GM12878 (cell line): Measurements from ENCODE around the gene AKT3. TPM values are rescaled to one million over a fixed set of nuclear protein-coding genes. Genes with fewer than 3 reads are reported as not detected.
A peak's percentile ranks its signal among the peaks of the same experiment; 100 is the strongest.

ENCODE experiments used
- ATAC-seq: fragments of 200-7000 bp; cut with Tn5 transposase; 3 replicates; pipeline ENCODE4 v1.9.1; 2020; ENCODE audit warnings: mild to moderate bottlenecking, moderate library complexity
- BruUV-seq: library from RNA; stranded (reverse); fragments of 400-500 nt; replicated peaks from 2 replicates; lab custom pipeline; 2021; lab: Mats Ljungman, UMichigan
- CTCF ChIA-PET: fragments of 300-600 bp; sonication (Branson Sonifier 250); formaldehyde crosslinking; extraction: SDS; loops from one replicate; lab custom pipeline; 2021; ENCODE audit warnings: inconsistent platforms; lab: Yijun Ruan, JAX
- POLR2A ChIA-PET: fragments of 350-600 bp; formaldehyde crosslinking; extraction: SDS; loops from one replicate; lab custom pipeline; 2021; ENCODE audit warnings: inconsistent platforms; lab: Charles Lee
- RAD21 ChIA-PET: fragments of 300-600 bp; sonication (Branson Sonifier 250); formaldehyde crosslinking; loops from one replicate; lab custom pipeline; 2023; ENCODE audit warnings: antibody characterized with exemption; ENCODE audit not compliant: unreplicated experiment; lab: Charles Lee
- SMC1A ChIA-PET: fragments of 300-600 bp; sonication (Branson Sonifier 250); formaldehyde crosslinking; loops from one replicate; lab custom pipeline; 2023; ENCODE audit not compliant: unreplicated experiment, uncharacterized antibody; lab: Charles Lee
- DNase-seq: peaks from one replicate; pipeline ENCODE4 v3.0.0-alpha.2; 2011; ENCODE audit warnings: low read depth, low spot score
- FAIRE-seq: peaks from 3 replicates; lab custom pipeline; 2011; peaks lifted over from hg19 to GRCh38; lab: Jason Lieb, UNC
- H2AFZ ChIP-seq: 2 replicates; pipeline ENCODE4 v1.6.0; 2011; ENCODE audit warnings: low read depth, low read length, control low read depth; ENCODE audit not compliant: control insufficient read depth
- H3K27ac ChIP-seq: 2 replicates; pipeline ENCODE4 v1.5.1; 2011; ENCODE audit warnings: control low read depth; ENCODE audit not compliant: control insufficient read depth, insufficient read depth
- H3K27me3 ChIP-seq, 2 experiments: replicated peaks in 1 of 2; 2 replicates each; pipeline versions ENCODE4 v1.6.0 to v1.6.1; 2011; ENCODE audit warnings: low read length in 1 of 2; ENCODE audit not compliant: control insufficient read depth in 2 of 2, insufficient read depth in 2 of 2
- H3K36me3 ChIP-seq, 2 experiments: 2 replicates each; pipeline ENCODE4 v1.5.1; 2011; ENCODE audit warnings: low read length in 1 of 2; ENCODE audit not compliant: control insufficient read depth in 2 of 2, insufficient read depth in 2 of 2
- H3K4me1 ChIP-seq: 2 replicates; pipeline ENCODE4 v1.6.1; 2011; ENCODE audit warnings: mild to moderate bottlenecking, low read length, moderate library complexity, mixed read lengths; ENCODE audit not compliant: control insufficient read depth, insufficient read depth
- H3K4me2 ChIP-seq: 2 replicates; pipeline ENCODE4 v1.6.0; 2011; ENCODE audit warnings: control low read depth; ENCODE audit not compliant: control insufficient read depth, insufficient read depth
- H3K4me3 ChIP-seq: fragments of 200-600 bp; sonication (generic); 2 replicates; pipeline ENCODE4 v1.5.1; 2016
- H3K79me2 ChIP-seq: 2 replicates; pipeline ENCODE4 v1.6.0; 2011; ENCODE audit warnings: low read length; ENCODE audit not compliant: control insufficient read depth, insufficient read depth
- H3K9ac ChIP-seq: 2 replicates; pipeline ENCODE4 v1.8.0; 2011; ENCODE audit warnings: low read length, control low read depth, mixed read lengths; ENCODE audit not compliant: control insufficient read depth, insufficient read depth
- H3K9me3 ChIP-seq: replicated peaks from 3 replicates; pipeline ENCODE4 v1.5.1; 2011; ENCODE audit warnings: mild to moderate bottlenecking, low read length; ENCODE audit not compliant: control insufficient read depth, insufficient read depth
- H4K20me1 ChIP-seq: 2 replicates; pipeline ENCODE4 v1.6.0; 2011; ENCODE audit not compliant: control insufficient read depth, insufficient read depth
- BCL11A ChIP-seq: IDR thresholded peaks from 2 replicates; pipeline ENCODE4 v1.6.1; 2011; ENCODE audit warnings: low read depth, low read length
- BRCA1 ChIP-seq: IDR thresholded peaks from 2 replicates; pipeline ENCODE4 v1.6.1; 2011; ENCODE audit warnings: low read depth, low read length, improper control_type of control experiment
- WRNIP1 ChIP-seq: IDR thresholded peaks from 2 replicates; pipeline ENCODE4 v1.6.1; 2011; ENCODE audit warnings: low read depth, low read length, improper control_type of control experiment, borderline replicate concordance
- YY1 ChIP-seq: IDR thresholded peaks from 2 replicates; pipeline ENCODE4 v1.6.1; 2011; ENCODE audit warnings: low read depth, mild to moderate bottlenecking, low read length
- WGBS: methylation state at CpG from one replicate; pipeline ENCODE4 v1.1.6; 2016; ENCODE audit warnings: low lambda C conversion rate; ENCODE audit not compliant: insufficient replicate concordance, insufficient coverage; ENCODE audit errors: missing lambda C conversion rate; 5-methylcytosine and 5-hydroxymethylcytosine counted together
- in situ Hi-C: fragments of 300-500 bp; cut with MboI; formaldehyde crosslinking; loops from 9 replicates; pipeline ENCODE4 v1.14.3; 2018; ENCODE audit warnings: mixed read lengths
- intact Hi-C: fragments of 100-400 bp; cut with micrococcal nuclease; formaldehyde crosslinking; loops from one replicate; pipeline ENCODE4 v1.14.2; 2022; ENCODE audit not compliant: unreplicated experiment
- polyA plus RNA-seq, 11 experiments: library from polyadenylated mRNA; depleted of rRNA in 4 of 11; unstranded in 6 of 11; stranded (reverse) in 5 of 11; fragments of >200 nt; fragmentation: Nextera tagmentation in 4 of 11; fragmentation: Illumina TruSeq in 1 of 11; extraction: Ambion mirVana in 4 of 11; extraction: Trizol in 1 of 11; gene quantifications; 1 replicate in 1 of 11; 2 replicates in 10 of 11; pipeline versions ENCODE4 v1.2.1 to v1.2.3, GENCODE V29; 2011 to 2016; ENCODE audit warnings: inconsistent platforms in 2 of 11, missing spikeins in 2 of 11, low read depth in 1 of 11
- total RNA-seq, 4 experiments: library from RNA; depleted of rRNA in 3 of 4; stranded (reverse); fragments of >200 nt in 3 of 4; fragmentation: Illumina TruSeq in 1 of 4; extraction: Trizol in 1 of 4; gene quantifications; 2 replicates each; pipeline versions ENCODE4 v1.2.1 to v1.2.3, GENCODE V29; 2013 to 2021
- TF ChIP-seq, protein P1 (sequence below): IDR thresholded peaks from 2 replicates; pipeline ENCODE4 v1.6.1; 2012; ENCODE audit warnings: low read length, inconsistent platforms
- TF ChIP-seq, protein P2 (sequence below): fragments of 450-650 bp; formaldehyde crosslinking; IDR thresholded peaks from 2 replicates; pipeline ENCODE4 v1.4.0; 2022; ENCODE audit warnings: mild to moderate bottlenecking, moderate library complexity
- TF ChIP-seq, protein P3 (sequence below): IDR thresholded peaks from 2 replicates; pipeline ENCODE4 v1.6.1; 2011; ENCODE audit warnings: low read depth, low read length, improper control_type of control experiment, borderline replicate concordance

AKT3 gene
- total and polyA plus RNA-seq, 10 of the 15 experiments (the other 5 are each of a cell fraction or from before 2014, with no cell fraction given), result 0.03 to 0.56 (median 0.19) TPM

GRCh38 chr1:243587823-243588560, 262.1 kb downstream of the AKT3 start (continued):
- TF ChIP-seq, protein P1, sequence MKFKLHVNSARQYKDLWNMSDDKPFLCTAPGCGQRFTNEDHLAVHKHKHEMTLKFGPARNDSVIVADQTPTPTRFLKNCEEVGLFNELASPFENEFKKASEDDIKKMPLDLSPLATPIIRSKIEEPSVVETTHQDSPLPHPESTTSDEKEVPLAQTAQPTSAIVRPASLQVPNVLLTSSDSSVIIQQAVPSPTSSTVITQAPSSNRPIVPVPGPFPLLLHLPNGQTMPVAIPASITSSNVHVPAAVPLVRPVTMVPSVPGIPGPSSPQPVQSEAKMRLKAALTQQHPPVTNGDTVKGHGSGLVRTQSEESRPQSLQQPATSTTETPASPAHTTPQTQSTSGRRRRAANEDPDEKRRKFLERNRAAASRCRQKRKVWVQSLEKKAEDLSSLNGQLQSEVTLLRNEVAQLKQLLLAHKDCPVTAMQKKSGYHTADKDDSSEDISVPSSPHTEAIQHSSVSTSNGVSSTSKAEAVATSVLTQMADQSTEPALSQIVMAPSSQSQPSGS, result peak; percentile 87
- TF ChIP-seq WRNIP1, result no peak

DNA sequence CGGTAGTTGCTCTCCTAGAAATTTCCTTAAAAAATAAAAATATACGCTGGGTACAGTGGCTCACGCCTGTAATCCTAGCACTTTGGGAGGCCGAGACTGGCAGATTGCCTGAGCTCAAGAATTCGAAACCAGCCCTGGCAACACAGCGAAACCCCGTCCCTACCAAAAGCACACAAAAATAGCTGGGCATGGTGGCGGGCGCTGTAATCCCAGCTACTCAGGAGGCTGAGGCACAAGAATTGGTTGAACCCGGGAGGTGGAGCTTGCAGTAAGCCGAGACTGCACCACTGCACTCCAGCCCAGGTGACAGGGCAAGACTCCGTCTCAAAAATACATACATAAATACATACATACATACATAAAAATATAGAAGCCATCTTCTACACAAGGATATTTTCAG, 262.8 kb downstream of the AKT3 start:
- no peak for FAIRE-seq
- intact Hi-C loops (loop anchor here (5.0 to 10.0 kb wide), 2 partner anchors 140 to 242 kb away; no protein-coding TSS in a partner anchor), in situ Hi-C loops (no loop called here)
- Histone ChIP-seq H3K4me2 (no peak overlapping the region), H3K9me3 (peaks cover 14% of the 10 kb centered on the region), H3K36me3 (no peaks in the 10 kb centered on the region), H3K27ac (peak overlapping the region; percentile 65; the same call in 1 of the 2 replicates), H2AFZ (no peak overlapping the region), H3K27me3 (no peaks in the 10 kb centered on the region), H3K4me3 (no peak overlapping the region), H3K4me1 (peaks cover 19% of the 10 kb centered on the region), H3K79me2 (no peaks in the 10 kb centered on the region), H3K9ac (no peak overlapping the region), H4K20me1 (no peaks in the 10 kb centered on the region)
- no peak for DNase-seq
- TF ChIP-seq BCL11A, result no peak
- no peak for TF ChIP-seq BRCA1
- no peak for TF ChIP-seq YY1
- TF ChIP-seq, protein P2, sequence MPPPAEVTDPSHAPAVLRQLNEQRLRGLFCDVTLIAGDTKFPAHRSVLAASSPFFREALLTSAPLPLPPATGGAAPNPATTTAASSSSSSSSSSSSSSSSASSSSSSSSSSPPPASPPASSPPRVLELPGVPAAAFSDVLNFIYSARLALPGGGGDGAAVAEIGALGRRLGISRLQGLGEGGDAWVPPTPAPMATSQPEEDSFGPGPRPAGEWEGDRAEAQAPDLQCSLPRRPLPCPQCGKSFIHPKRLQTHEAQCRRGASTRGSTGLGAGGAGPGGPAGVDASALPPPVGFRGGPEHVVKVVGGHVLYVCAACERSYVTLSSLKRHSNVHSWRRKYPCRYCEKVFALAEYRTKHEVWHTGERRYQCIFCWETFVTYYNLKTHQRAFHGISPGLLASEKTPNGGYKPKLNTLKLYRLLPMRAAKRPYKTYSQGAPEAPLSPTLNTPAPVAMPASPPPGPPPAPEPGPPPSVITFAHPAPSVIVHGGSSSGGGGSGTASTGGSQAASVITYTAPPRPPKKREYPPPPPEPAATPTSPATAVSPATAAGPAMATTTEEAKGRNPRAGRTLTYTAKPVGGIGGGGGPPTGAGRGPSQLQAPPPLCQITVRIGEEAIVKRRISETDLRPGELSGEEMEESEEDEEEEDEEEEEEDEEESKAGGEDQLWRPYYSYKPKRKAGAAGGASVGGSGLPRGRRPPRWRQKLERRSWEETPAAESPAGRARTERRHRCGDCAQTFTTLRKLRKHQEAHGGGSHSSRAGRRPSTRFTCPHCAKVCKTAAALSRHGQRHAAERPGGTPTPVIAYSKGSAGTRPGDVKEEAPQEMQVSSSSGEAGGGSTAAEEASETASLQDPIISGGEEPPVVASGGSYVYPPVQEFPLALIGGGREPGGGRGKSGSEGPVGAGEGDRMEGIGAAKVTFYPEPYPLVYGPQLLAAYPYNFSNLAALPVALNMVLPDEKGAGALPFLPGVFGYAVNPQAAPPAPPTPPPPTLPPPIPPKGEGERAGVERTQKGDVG (CRISPR knock-in tag), result no peak
- TF ChIP-seq, protein P3, sequence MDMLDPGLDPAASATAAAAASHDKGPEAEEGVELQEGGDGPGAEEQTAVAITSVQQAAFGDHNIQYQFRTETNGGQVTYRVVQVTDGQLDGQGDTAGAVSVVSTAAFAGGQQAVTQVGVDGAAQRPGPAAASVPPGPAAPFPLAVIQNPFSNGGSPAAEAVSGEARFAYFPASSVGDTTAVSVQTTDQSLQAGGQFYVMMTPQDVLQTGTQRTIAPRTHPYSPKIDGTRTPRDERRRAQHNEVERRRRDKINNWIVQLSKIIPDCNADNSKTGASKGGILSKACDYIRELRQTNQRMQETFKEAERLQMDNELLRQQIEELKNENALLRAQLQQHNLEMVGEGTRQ, result no peak
- ChIA-PET SMC1A (no interaction called here), CTCF (no interaction called here), POLR2A (no interaction called here), RAD21 (no interaction called here)
- no TSS peak for BruUV-seq
- WGBS, result 98% methylated on average over 12 of the region's 12 CpGs
- ATAC-seq, result no peak
